Neuron (in vitro differentiated cells): ENCODE results near the gene ITPRIP.

Experiments used
- H2AFZ ChIP-seq: one replicate; pipeline ENCODE4 v1.6.1; 2013; ENCODE audit warnings: low read depth, mild to moderate bottlenecking, inconsistent platforms, low read length, moderate library complexity
- H3K27me3 ChIP-seq: one replicate; pipeline ENCODE4 v1.6.1; 2013; ENCODE audit warnings: low read length; ENCODE audit not compliant: insufficient read depth
- H3K36me3 ChIP-seq: one replicate; pipeline ENCODE4 v1.6.1; 2013; ENCODE audit warnings: low read length; ENCODE audit not compliant: insufficient read depth
- H3K4me1 ChIP-seq: one replicate; pipeline ENCODE4 v1.6.1; 2013; ENCODE audit warnings: low read length; ENCODE audit not compliant: insufficient read depth
- H3K4me3 ChIP-seq: 2 replicates; pipeline ENCODE4 v1.5.1; 2013; ENCODE audit warnings: mild to moderate bottlenecking, low read length, moderate library complexity
- H3K9me3 ChIP-seq: one replicate; pipeline ENCODE4 v1.6.1; 2013; ENCODE audit warnings: low read length

The ITPRIP gene

DNA sequence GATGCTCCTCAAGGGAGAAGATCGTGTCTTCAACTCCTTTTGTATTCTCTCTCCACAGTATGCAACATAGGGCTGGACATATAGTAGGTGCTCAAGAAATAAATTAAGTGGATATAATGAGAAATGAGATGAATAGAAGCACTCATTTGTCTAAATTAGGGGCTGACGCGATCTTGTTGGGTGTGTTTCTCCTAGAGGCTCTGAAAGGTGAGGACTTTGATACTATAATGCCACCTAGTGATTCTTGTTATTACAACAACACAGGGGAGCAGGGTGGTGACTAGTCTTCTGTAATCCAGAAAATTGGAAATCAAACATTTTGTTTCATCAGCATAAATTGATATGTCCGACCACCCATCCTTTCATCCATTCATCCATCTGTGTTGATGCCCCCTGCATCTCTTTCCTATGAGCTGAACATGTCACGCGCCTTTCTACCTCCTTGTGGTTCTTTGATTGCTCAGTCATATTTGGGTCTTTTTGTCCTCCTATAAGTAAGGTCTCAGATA lies 11.9 kb upstream of the ITPRIP start:
- no peaks in the 10 kb centered on the region for H3K4me1 ChIP-seq
- no peak overlapping the region for H3K4me3 ChIP-seq
- H2AFZ ChIP-seq, result no peak overlapping the region
- no peaks in the 10 kb centered on the region for H3K9me3 ChIP-seq
- H3K27me3 ChIP-seq, result peaks cover 8% of the 10 kb centered on the region
- H3K36me3 ChIP-seq, result no peaks in the 10 kb centered on the region

GRCh38 chr10:104349623-104350126 lies 11.4 kb upstream of the ITPRIP start:
- Histone ChIP-seq H3K9me3 (no peaks in the 10 kb centered on the region), H3K4me1 (no peaks in the 10 kb centered on the region), H2AFZ (no peak overlapping the region), H3K4me3 (no peak overlapping the region), H3K27me3 (peaks cover 4% of the 10 kb centered on the region), H3K36me3 (no peaks in the 10 kb centered on the region)

DNA sequence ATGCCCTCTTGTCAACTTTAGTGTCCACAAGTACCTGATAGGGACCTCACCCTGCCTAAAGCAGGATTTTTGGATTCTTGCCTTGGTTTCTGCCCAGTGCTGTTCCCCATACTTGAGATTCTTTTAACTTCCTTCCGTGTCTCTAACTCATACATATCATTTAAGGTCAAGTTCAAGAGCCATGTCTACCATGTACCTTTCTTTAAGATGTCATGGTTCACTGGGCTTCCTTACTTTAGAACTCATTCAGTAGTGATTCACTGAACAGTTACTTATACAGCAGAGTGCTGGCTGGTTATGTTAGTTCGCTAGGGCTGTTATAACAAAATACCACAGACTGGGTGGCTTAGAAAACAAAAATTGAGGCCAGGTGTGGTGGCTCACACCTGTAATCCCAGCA lies 10.3 kb upstream of the ITPRIP start:
- H2AFZ ChIP-seq, result no peak overlapping the region
- no peak overlapping the region for H3K4me3 ChIP-seq
- H3K27me3 ChIP-seq, result peaks cover 4% of the 10 kb centered on the region
- no peaks in the 10 kb centered on the region for H3K9me3 ChIP-seq
- H3K4me1 ChIP-seq, result no peaks in the 10 kb centered on the region
- H3K36me3 ChIP-seq, result no peaks in the 10 kb centered on the region

DNA sequence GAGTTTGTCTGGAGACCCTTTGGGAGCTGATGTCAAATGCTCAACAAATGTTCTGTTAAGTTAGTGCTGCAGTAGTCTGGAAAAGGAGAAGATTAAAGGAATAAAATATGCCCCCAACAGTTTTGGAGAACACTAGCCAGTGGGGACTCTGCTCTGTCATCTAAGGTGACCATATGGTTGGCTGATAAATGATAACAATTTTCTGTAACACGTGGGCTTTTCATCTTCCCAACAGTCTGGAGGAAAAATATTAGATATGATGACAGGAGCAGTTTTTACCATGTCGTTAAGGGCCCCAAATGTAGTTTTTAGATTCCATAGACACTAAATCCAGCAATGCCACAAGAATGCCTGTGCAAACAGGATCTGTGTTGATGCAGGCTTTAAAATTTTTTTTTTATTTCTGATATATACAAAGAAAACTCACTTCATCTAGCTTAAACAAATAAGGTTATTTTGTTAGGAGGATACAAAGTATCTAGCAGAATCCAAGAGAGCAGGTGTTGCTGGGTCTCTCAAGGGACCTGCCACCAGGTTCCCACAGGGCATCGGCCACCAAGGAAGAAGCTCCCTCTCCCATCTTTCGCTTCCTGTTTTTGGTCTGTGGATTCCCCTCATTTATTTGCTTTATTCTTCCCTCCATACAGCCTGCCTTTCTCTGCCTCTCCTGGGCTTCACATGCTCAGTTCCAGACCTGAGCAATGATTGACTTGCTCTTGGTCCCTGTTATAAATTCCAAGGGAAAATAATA lies 9.2 kb upstream of the ITPRIP start:
- Histone ChIP-seq H3K36me3 (no peaks in the 10 kb centered on the region), H3K4me3 (no peak overlapping the region), H3K27me3 (peaks cover 4% of the 10 kb centered on the region), H3K4me1 (peaks cover 4% of the 10 kb centered on the region), H3K9me3 (no peaks in the 10 kb centered on the region), H2AFZ (no peak overlapping the region)

DNA sequence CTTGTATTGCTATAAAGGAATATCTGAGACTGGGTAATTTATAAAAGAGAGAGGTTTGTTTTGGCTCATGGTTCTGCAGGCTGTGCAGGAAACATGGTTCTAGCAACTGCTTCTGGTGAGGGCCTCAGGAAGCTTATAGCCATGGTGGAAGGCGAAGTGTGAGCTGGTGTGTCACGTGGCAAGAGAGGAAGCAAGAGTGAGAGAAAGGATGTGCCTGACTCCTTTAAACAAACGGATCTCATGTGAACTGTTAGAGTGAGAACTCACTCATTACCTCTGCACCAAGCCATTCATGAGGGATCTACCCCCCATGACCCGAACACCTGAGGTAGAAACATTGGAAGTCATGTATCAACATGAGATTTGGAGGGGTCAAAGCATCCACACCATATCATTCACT lies 7.7 kb upstream of the ITPRIP start:
- Histone ChIP-seq H3K4me3 (no peak overlapping the region), H3K4me1 (peaks cover 4% of the 10 kb centered on the region), H3K27me3 (peaks cover 4% of the 10 kb centered on the region), H3K36me3 (no peaks in the 10 kb centered on the region), H3K9me3 (no peaks in the 10 kb centered on the region), H2AFZ (no peak overlapping the region)

GRCh38 chr10:104345515-104345914 lies 7.2 kb upstream of the ITPRIP start:
- H3K27me3 ChIP-seq, result peaks cover 5% of the 10 kb centered on the region
- H3K36me3 ChIP-seq, result no peaks in the 10 kb centered on the region
- no peaks in the 10 kb centered on the region for H3K9me3 ChIP-seq
- peaks cover 4% of the 10 kb centered on the region for H3K4me1 ChIP-seq
- H2AFZ ChIP-seq, result no peak overlapping the region
- H3K4me3 ChIP-seq, result no peak overlapping the region

GRCh38 chr10:104344219-104344618 lies 6.0 kb upstream of the ITPRIP start:
- H3K9me3 ChIP-seq, result no peaks in the 10 kb centered on the region
- H3K4me1 ChIP-seq, result peaks cover 4% of the 10 kb centered on the region
- H2AFZ ChIP-seq, result no peak overlapping the region
- H3K4me3 ChIP-seq, result no peak overlapping the region
- H3K36me3 ChIP-seq, result no peaks in the 10 kb centered on the region
- H3K27me3 ChIP-seq, result peaks cover 12% of the 10 kb centered on the region

GRCh38 chr10:104342941-104343411 lies 4.7 kb upstream of the ITPRIP start:
- peaks cover 4% of the 10 kb centered on the region for H3K4me1 ChIP-seq
- no peak overlapping the region for H2AFZ ChIP-seq
- peaks cover 13% of the 10 kb centered on the region for H3K27me3 ChIP-seq
- no peaks in the 10 kb centered on the region for H3K9me3 ChIP-seq
- no peaks in the 10 kb centered on the region for H3K36me3 ChIP-seq
- no peak overlapping the region for H3K4me3 ChIP-seq

DNA sequence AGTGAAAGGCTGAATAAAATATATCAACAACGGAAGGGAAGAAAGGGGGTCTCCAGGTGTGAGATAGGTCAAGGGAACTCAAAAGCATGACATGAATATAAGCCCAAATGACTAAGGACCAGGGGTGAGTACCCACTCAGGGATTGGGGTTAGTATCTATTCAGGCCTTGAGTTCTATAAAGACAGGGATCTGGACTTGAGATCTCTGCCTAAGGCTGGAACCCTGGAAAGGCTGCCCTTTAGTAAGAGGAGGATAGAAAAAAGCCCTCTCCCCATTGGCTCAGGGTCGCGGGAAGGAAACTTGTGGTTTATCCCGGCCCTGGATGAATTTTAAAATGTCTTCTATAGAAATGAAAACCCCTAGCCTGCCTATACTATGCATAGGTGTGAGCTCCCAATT lies 2.4 kb upstream of the ITPRIP start:
- peaks cover 18% of the 10 kb centered on the region for H3K4me1 ChIP-seq
- H3K27me3 ChIP-seq, result peaks cover 24% of the 10 kb centered on the region
- no peaks in the 10 kb centered on the region for H3K9me3 ChIP-seq
- H3K4me3 ChIP-seq, result no peak overlapping the region
- H3K36me3 ChIP-seq, result no peaks in the 10 kb centered on the region
- H2AFZ ChIP-seq, result no peak overlapping the region

DNA sequence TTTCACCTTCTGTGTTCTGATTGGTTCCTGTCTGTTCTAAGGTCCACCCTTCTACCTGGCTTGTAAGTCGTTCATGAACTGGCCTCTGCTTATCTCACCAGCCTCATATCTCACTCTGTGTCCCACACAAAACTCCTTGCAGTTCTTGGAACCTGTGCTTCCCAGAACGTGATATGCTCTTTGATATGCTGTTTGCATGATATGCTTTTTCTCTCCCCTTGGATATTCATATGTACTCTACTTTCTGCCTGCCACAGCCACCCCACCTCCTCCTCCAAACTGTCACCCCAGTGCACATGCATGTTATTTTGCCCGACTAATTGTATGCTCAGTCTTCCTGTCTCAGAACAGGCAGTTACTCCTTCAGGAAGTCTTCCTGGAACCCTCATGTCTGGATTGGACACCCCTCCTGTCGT lies 1.9 kb upstream of the ITPRIP start:
- Histone ChIP-seq H3K27me3 (peaks cover 24% of the 10 kb centered on the region), H2AFZ (no peak overlapping the region), H3K9me3 (no peaks in the 10 kb centered on the region), H3K36me3 (no peaks in the 10 kb centered on the region), H3K4me3 (no peak overlapping the region), H3K4me1 (peaks cover 18% of the 10 kb centered on the region)

- H3K4me3 ChIP-seq, result peak overlapping the region; percentile 67
Observed at GRCh38 chr10:104339469-104340110, 1.3 kb upstream of the ITPRIP start.

GRCh38 chr10:104337521-104337984 lies 712 bp downstream of the ITPRIP start:
- Histone ChIP-seq H3K27me3 (peaks cover 25% of the 10 kb centered on the region), H3K4me3 (peak overlapping the region; percentile 67), H3K36me3 (no peaks in the 10 kb centered on the region), H3K4me1 (peaks cover 14% of the 10 kb centered on the region), H2AFZ (peak overlapping the region; percentile 92), H3K9me3 (no peaks in the 10 kb centered on the region)

More at GRCh38 chr10:104339469-104340110, 1.3 kb upstream of the ITPRIP start:
- no peaks in the 10 kb centered on the region for H3K9me3 ChIP-seq
- no peaks in the 10 kb centered on the region for H3K36me3 ChIP-seq
- peaks cover 18% of the 10 kb centered on the region for H3K4me1 ChIP-seq
- peaks cover 24% of the 10 kb centered on the region for H3K27me3 ChIP-seq
- H2AFZ ChIP-seq, result no peak overlapping the region

DNA sequence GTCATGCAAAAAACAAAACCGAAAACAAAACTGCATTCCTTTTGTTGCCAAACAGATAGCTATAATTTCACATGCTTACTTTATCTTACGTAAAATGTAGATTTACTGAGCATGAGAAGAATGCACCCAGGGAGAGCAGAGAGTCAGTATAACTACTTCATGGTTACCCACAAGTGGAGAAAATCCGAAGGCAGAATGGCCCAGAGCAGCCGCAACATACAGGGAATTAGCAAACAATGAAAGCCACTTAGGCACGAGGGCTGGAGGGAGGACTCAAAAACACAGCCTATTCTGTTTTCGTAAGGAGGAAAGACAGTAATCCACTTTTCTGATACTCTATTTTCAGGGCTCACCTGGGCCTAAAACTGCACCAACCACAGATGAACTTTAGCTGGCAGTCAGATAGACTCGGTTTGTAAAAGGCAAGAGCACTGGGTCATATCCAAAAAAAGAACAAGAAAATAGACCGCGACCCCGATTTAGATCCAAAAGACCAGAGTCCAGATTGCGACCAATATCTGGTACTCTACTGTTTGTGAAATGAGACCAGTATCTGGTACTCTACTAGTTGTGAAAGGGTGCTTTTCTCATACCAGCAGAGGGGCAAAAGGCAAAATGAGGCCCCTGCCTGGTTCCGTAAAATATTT lies 1.3 kb downstream of the ITPRIP start:
- Histone ChIP-seq H3K36me3 (no peaks in the 10 kb centered on the region), H2AFZ (no peak overlapping the region), H3K27me3 (peaks cover 29% of the 10 kb centered on the region), H3K4me3 (peak overlapping the region; percentile 67), H3K9me3 (no peaks in the 10 kb centered on the region), H3K4me1 (peaks cover 16% of the 10 kb centered on the region)
